ENCODE results near the gene RALGDS. TPM values are rescaled to one million over a fixed set of nuclear protein-coding genes. Genes with fewer than 3 reads are reported as not detected.
A peak's percentile ranks its signal among the peaks of the same experiment; 100 is the strongest.

RALGDS gene
- total RNA-seq, 2 donors from 2014 or later = 24.2 to 39.7 TPM

- Histone ChIP-seq H3K9ac (ENCODE audit: low read depth in 2 of 2, low read length in 2 of 2) (peak overlapping the region in 1 of 2 donors; percentile 62), H3K4me1 (peaks cover 28% of the 10 kb centered on the region), H3K27ac (peak overlapping the region; percentile 30), H3K36me3 (no peaks in the 10 kb centered on the region), H3K9me3 (no peaks in the 10 kb centered on the region), H3K27me3 (no peaks in the 10 kb centered on the region), H3K4me3 (no peak overlapping the region)
- no peak for DNase-seq
- intact Hi-C loops (cut with DNase I) = no loop called here
- TF ChIP-seq, protein P1, sequence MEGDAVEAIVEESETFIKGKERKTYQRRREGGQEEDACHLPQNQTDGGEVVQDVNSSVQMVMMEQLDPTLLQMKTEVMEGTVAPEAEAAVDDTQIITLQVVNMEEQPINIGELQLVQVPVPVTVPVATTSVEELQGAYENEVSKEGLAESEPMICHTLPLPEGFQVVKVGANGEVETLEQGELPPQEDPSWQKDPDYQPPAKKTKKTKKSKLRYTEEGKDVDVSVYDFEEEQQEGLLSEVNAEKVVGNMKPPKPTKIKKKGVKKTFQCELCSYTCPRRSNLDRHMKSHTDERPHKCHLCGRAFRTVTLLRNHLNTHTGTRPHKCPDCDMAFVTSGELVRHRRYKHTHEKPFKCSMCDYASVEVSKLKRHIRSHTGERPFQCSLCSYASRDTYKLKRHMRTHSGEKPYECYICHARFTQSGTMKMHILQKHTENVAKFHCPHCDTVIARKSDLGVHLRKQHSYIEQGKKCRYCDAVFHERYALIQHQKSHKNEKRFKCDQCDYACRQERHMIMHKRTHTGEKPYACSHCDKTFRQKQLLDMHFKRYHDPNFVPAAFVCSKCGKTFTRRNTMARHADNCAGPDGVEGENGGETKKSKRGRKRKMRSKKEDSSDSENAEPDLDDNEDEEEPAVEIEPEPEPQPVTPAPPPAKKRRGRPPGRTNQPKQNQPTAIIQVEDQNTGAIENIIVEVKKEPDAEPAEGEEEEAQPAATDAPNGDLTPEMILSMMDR (IDR thresholded peaks at IDR 0.05) = no peak
These were observed 9.7 kb upstream of the RALGDS start for GRCh38 chr9:133130685-133131244.

GRCh38 chr9:133129001-133129795 is 8.2 kb upstream of the RALGDS start:
- peaks cover 14% of the 10 kb centered on the region for H3K4me1 ChIP-seq
- no peak for DNase-seq

DNA sequence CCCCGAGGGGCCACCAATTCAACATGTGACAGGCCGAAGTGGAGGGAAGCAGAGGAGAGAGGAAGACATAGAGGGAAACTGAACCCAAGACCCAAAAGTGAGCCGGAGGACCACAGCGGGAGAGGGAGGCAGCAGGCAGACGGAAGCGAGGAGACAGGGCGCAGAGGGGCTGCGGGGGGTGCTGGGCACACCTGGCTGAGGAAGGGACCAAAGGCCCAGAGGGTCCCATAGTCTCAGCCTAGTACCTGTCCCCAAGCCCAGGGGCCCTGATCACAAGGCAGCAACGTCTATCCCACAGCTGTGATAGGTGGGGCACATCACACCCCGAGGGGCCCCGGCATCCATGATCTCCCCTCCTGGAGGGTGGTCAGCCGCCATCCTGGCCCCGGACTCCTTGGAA is 7.1 kb upstream of the RALGDS start:
- no peak for DNase-seq

More at GRCh38 chr9:133129001-133129795, 8.2 kb upstream of the RALGDS start:
- no peaks in the 10 kb centered on the region for H3K27me3 ChIP-seq
- H3K27ac ChIP-seq = no peak overlapping the region
- H3K9ac ChIP-seq (ENCODE audit: low read depth in 2 of 2, low read length in 2 of 2) = peak overlapping the region in 1 of 2 donors; percentile 41
- intact Hi-C loops (cut with DNase I) = no loop called here
- no peaks in the 10 kb centered on the region for H3K9me3 ChIP-seq
- TF ChIP-seq, protein P1 (IDR thresholded peaks at IDR 0.05) = no peak
- no peaks in the 10 kb centered on the region for H3K36me3 ChIP-seq
- no peak overlapping the region for H3K4me3 ChIP-seq

GRCh38 chr9:133127340-133127981 is 6.4 kb upstream of the RALGDS start:
- peak overlapping the region; percentile 14 to 41 for H3K9ac ChIP-seq (ENCODE audit: low read depth in 2 of 2, low read length in 2 of 2)
- H3K4me1 ChIP-seq = no peaks in the 10 kb centered on the region
- no peak overlapping the region for H3K27ac ChIP-seq
- DNase-seq = no peak
- intact Hi-C loops (cut with DNase I) = no loop called here
- TF ChIP-seq, protein P1 (IDR thresholded peaks at IDR 0.05) = no peak
- H3K36me3 ChIP-seq = no peaks in the 10 kb centered on the region
- no peaks in the 10 kb centered on the region for H3K27me3 ChIP-seq
- H3K9me3 ChIP-seq = no peaks in the 10 kb centered on the region
- no peak overlapping the region for H3K4me3 ChIP-seq

More for the DNA sequence above, 7.1 kb upstream of the RALGDS start:
- no peak overlapping the region for H3K27ac ChIP-seq
- H3K9me3 ChIP-seq = no peaks in the 10 kb centered on the region
- intact Hi-C loops (cut with DNase I) = no loop called here
- H3K4me3 ChIP-seq = no peak overlapping the region
- no peaks in the 10 kb centered on the region for H3K27me3 ChIP-seq
- TF ChIP-seq, protein P1 (IDR thresholded peaks at IDR 0.05) = no peak
- peak overlapping the region in 1 of 2 donors; percentile 12 for H3K9ac ChIP-seq (ENCODE audit: low read depth in 2 of 2, low read length in 2 of 2)
- peaks cover 4% of the 10 kb centered on the region for H3K4me1 ChIP-seq
- H3K36me3 ChIP-seq = no peaks in the 10 kb centered on the region

DNA sequence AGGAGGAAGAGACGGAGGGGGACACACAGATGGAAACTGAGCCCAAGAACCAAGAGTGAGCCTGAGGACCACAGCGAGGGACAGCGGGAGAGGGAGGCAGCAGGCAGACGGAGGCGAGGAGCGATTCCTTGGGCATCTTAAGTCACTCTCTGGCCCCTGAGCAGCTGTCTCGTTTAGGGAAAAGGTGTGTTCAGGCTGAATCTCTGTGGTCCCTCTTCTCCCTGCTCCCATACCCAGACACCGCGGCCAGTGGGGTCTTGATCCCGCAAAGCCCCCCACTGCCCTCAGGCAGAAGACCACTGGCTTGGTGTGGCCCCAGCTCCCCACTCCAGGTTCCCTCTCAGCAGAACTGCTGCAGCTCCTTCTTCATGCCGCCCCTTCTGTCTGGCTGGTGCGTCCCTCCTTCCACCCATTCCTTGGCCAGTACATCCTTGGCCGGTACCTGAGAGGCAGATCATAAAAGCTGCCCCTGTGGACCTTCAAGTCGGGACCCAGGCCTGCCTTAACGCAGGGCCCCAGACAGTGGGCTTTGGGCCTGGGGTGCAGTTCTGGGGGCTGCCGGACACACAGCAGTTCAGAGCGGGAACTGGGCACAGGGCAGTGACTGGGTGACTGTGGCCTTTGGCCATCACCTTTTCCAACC is 5.8 kb upstream of the RALGDS start:
- H3K27ac ChIP-seq = peak overlapping the region; percentile 62
- DNase-seq = no peak
- no peaks in the 10 kb centered on the region for H3K27me3 ChIP-seq
- no peak overlapping the region for H3K4me3 ChIP-seq
- no peaks in the 10 kb centered on the region for H3K9me3 ChIP-seq
- TF ChIP-seq, protein P1 (IDR thresholded peaks at IDR 0.05) = no peak
- intact Hi-C loops (cut with DNase I) = no loop called here
- no peaks in the 10 kb centered on the region for H3K4me1 ChIP-seq
- peak overlapping the region; percentile 41 to 53 for H3K9ac ChIP-seq (ENCODE audit: low read depth in 2 of 2, low read length in 2 of 2)
- no peaks in the 10 kb centered on the region for H3K36me3 ChIP-seq
